Left ventricle myocardium inferior (tissue), 1 donor: ENCODE measurements around the gene NELL1. TPM values are rescaled to one million over a fixed set of nuclear protein-coding genes. Genes with fewer than 3 reads are reported as not detected.

Experiments
- DNase-seq: peaks from one replicate; pipeline ENCODE4 v3.0.0-alpha.2; 2020
- H3K27ac ChIP-seq: fragments of 200-600 bp; replicated peaks from 2 replicates; pipeline ENCODE4 v1.8.0; 2021
- H3K27me3 ChIP-seq: fragments of 200-600 bp; 2 replicates; pipeline ENCODE4 v1.8.0; 2021; ENCODE audit warnings: low read depth
- H3K36me3 ChIP-seq: fragments of 200-600 bp; 2 replicates; pipeline ENCODE4 v1.8.0; 2021
- H3K4me1 ChIP-seq: fragments of 200-600 bp; 2 replicates; pipeline ENCODE4 v1.8.0; 2021
- H3K4me3 ChIP-seq: fragments of 200-600 bp; 2 replicates; pipeline ENCODE4 v1.8.0; 2021; ENCODE audit warnings: mild to moderate bottlenecking, moderate library complexity
- H3K9me3 ChIP-seq: fragments of 200-600 bp; replicated peaks from 2 replicates; pipeline ENCODE4 v1.8.0; 2021
- CTCF ChIP-seq: fragments of 200-600 bp; IDR thresholded peaks from 2 replicates; pipeline ENCODE4 v1.8.0; 2021; ENCODE audit warnings: antibody characterized with exemption, mild to moderate bottlenecking, borderline replicate concordance
- intact Hi-C: fragments of 100-400 bp; cut with micrococcal nuclease; formaldehyde crosslinking; loops from one replicate; pipeline ENCODE4 v1.11.0; 2022
- total RNA-seq: library from RNA; stranded (reverse); fragmentation: NEBNext Ultra II Directional; extraction: Animal tissue kit (Norgen Biotek cat#: 25700); gene quantifications from one replicate; pipeline ENCODE4 v1.2.1, GENCODE V29; 2021
- donor health status: DM: no; HTN: yes; CAD: no; lungs with severe emphysema.

Gene NELL1
- total RNA-seq, 1 donor from 2014 or later = not detected

- intact Hi-C loops = no loop called here
- Histone ChIP-seq H3K9me3 (no peaks in the 10 kb centered on the region), H3K36me3 (no peaks in the 10 kb centered on the region), H3K27me3 (no peaks in the 10 kb centered on the region), H3K27ac (no peak overlapping the region), H3K4me1 (no peaks in the 10 kb centered on the region), H3K4me3 (no peak overlapping the region)
- no peak for DNase-seq
- no peak for TF ChIP-seq CTCF
These were observed 91.4 kb downstream of the NELL1 start for GRCh38 chr11:20760811-20761210.

- no peaks in the 10 kb centered on the region for H3K4me1 ChIP-seq
- H3K27me3 ChIP-seq = no peaks in the 10 kb centered on the region
- DNase-seq = no peak
- no peak overlapping the region for H3K4me3 ChIP-seq
- TF ChIP-seq CTCF = no peak
- H3K9me3 ChIP-seq = no peaks in the 10 kb centered on the region
- intact Hi-C loops = no loop called here
- H3K27ac ChIP-seq = no peak overlapping the region
- no peaks in the 10 kb centered on the region for H3K36me3 ChIP-seq
These were observed 92.9 kb downstream of the NELL1 start for GRCh38 chr11:20762116-20762844.

- H3K4me3 ChIP-seq = no peak overlapping the region
- intact Hi-C loops = no loop called here
- H3K36me3 ChIP-seq = no peaks in the 10 kb centered on the region
- no peak for TF ChIP-seq CTCF
- no peak for DNase-seq
- H3K4me1 ChIP-seq = no peaks in the 10 kb centered on the region
- H3K27ac ChIP-seq = no peak overlapping the region
- H3K27me3 ChIP-seq = no peaks in the 10 kb centered on the region
- H3K9me3 ChIP-seq = no peaks in the 10 kb centered on the region
These were observed 93.6 kb downstream of the NELL1 start for GRCh38 chr11:20762980-20763379.

GRCh38 chr11:20770414-20770946 lies 101.1 kb downstream of the NELL1 start:
- Histone ChIP-seq H3K4me1 (no peaks in the 10 kb centered on the region), H3K36me3 (no peaks in the 10 kb centered on the region), H3K27me3 (no peaks in the 10 kb centered on the region), H3K27ac (no peak overlapping the region), H3K9me3 (no peaks in the 10 kb centered on the region), H3K4me3 (no peak overlapping the region)
- intact Hi-C loops = no loop called here
- no peak for TF ChIP-seq CTCF
- DNase-seq = no peak

GRCh38 chr11:20771026-20771425 lies 101.6 kb downstream of the NELL1 start:
- no peak for TF ChIP-seq CTCF
- no peak for DNase-seq
- no peak overlapping the region for H3K27ac ChIP-seq

More at GRCh38 chr11:20771026-20771425, 101.6 kb downstream of the NELL1 start:
- Histone ChIP-seq H3K4me1 (no peaks in the 10 kb centered on the region), H3K9me3 (no peaks in the 10 kb centered on the region), H3K36me3 (no peaks in the 10 kb centered on the region), H3K27me3 (no peaks in the 10 kb centered on the region), H3K4me3 (no peak overlapping the region)
- intact Hi-C loops = no loop called here
